Neural crest cell (in vitro differentiated cells): ENCODE data around the gene COL4A6. TPM values are rescaled to one million over a fixed set of nuclear protein-coding genes. Genes with fewer than 3 reads are reported as not detected.

ENCODE experiments used
- DNase-seq: peaks from one replicate; pipeline ENCODE4 v3.0.0; 2021; ENCODE audit warnings: low read depth, mixed read lengths, low spot score
- H3K27ac Mint-ChIP-seq: one replicate; pipeline ENCODE4 v1.8.0; 2021; ENCODE audit warnings: mild to moderate bottlenecking, mixed read lengths; ENCODE audit not compliant: unreplicated experiment
- H3K27me3 Mint-ChIP-seq: 2 replicates; pipeline ENCODE4 v1.8.0; 2021; ENCODE audit warnings: low read depth, mild to moderate bottlenecking, mixed read lengths
- H3K36me3 Mint-ChIP-seq: 2 replicates; pipeline ENCODE4 v1.8.0; 2021; ENCODE audit warnings: low read depth, mild to moderate bottlenecking, mixed read lengths
- H3K4me1 Mint-ChIP-seq: 2 replicates; pipeline ENCODE4 v1.8.0; 2021; ENCODE audit warnings: mixed read lengths
- H3K4me3 Mint-ChIP-seq: one replicate; pipeline ENCODE4 v1.8.0; 2021; ENCODE audit warnings: mild to moderate bottlenecking, mixed read lengths
- H3K9me3 Mint-ChIP-seq: 2 replicates; pipeline ENCODE4 v1.8.0; 2021; ENCODE audit warnings: mixed read lengths
- CTCF ChIP-seq: fragments of 200-600 bp; sonication (generic); conservative IDR thresholded peaks from 2 replicates; pipeline ENCODE4 v1.5.0; 2021; ENCODE audit warnings: antibody characterized with exemption, mild to moderate bottlenecking
- total RNA-seq: library from RNA; stranded (reverse); gene quantifications from 2 replicates; pipeline ENCODE4 v1.2.1, GENCODE V29; 2021

COL4A6 gene
- total RNA-seq, 1 donor from 2014 or later = 22.6 TPM

GRCh38 chrX:108270739-108271396, 167.4 kb downstream of the COL4A6 start:
- TF ChIP-seq CTCF = no peak
- no peaks in the 10 kb centered on the region for H3K36me3 Mint-ChIP-seq
- H3K27ac Mint-ChIP-seq = no peak overlapping the region
- H3K9me3 Mint-ChIP-seq = no peaks in the 10 kb centered on the region
- no peaks in the 10 kb centered on the region for H3K27me3 Mint-ChIP-seq
- no peaks in the 10 kb centered on the region for H3K4me1 Mint-ChIP-seq
- H3K4me3 Mint-ChIP-seq = no peak overlapping the region
- no peak for DNase-seq

GRCh38 chrX:108270280-108270679, 167.9 kb downstream of the COL4A6 start:
- TF ChIP-seq CTCF = no peak
- Mint-ChIP-seq H3K4me3 (no peak overlapping the region), H3K27ac (no peak overlapping the region), H3K4me1 (no peaks in the 10 kb centered on the region), H3K27me3 (no peaks in the 10 kb centered on the region), H3K9me3 (no peaks in the 10 kb centered on the region), H3K36me3 (no peaks in the 10 kb centered on the region)
- DNase-seq = no peak

- Mint-ChIP-seq H3K27me3 (no peaks in the 10 kb centered on the region), H3K27ac (no peak overlapping the region), H3K4me3 (no peak overlapping the region), H3K9me3 (no peaks in the 10 kb centered on the region), H3K4me1 (no peaks in the 10 kb centered on the region), H3K36me3 (no peaks in the 10 kb centered on the region)
- no peak for TF ChIP-seq CTCF
- no peak for DNase-seq
Observed at GRCh38 chrX:108268434-108269080, 169.7 kb downstream of the COL4A6 start.

GRCh38 chrX:108267557-108267956, 170.7 kb downstream of the COL4A6 start:
- Mint-ChIP-seq H3K4me3 (no peak overlapping the region), H3K9me3 (no peaks in the 10 kb centered on the region), H3K4me1 (no peaks in the 10 kb centered on the region), H3K27me3 (no peaks in the 10 kb centered on the region), H3K27ac (no peak overlapping the region), H3K36me3 (no peaks in the 10 kb centered on the region)
- TF ChIP-seq CTCF = no peak
- DNase-seq = no peak

GRCh38 chrX:108264376-108264775, 173.8 kb downstream of the COL4A6 start:
- H3K27me3 Mint-ChIP-seq = no peaks in the 10 kb centered on the region
- H3K27ac Mint-ChIP-seq = no peak overlapping the region
- no peak overlapping the region for H3K4me3 Mint-ChIP-seq
- no peaks in the 10 kb centered on the region for H3K4me1 Mint-ChIP-seq
- no peak for DNase-seq
- TF ChIP-seq CTCF = no peak
- H3K9me3 Mint-ChIP-seq = peaks cover 5% of the 10 kb centered on the region
- peaks cover 2% of the 10 kb centered on the region for H3K36me3 Mint-ChIP-seq
